GM12878 (cell line): ENCODE results near the gene CACNA1D. TPM values are rescaled to one million over a fixed set of nuclear protein-coding genes. Genes with fewer than 3 reads are reported as not detected.

ENCODE experiments used
- ATAC-seq: fragments of 200-7000 bp; cut with Tn5 transposase; 3 replicates; pipeline ENCODE4 v1.9.1; 2020; ENCODE audit warnings: mild to moderate bottlenecking, moderate library complexity
- BruUV-seq: library from RNA; stranded (reverse); fragments of 400-500 nt; replicated peaks from 2 replicates; lab custom pipeline; 2021; lab: Mats Ljungman, UMichigan
- CTCF ChIA-PET: fragments of 300-600 bp; sonication (Branson Sonifier 250); formaldehyde crosslinking; extraction: SDS; loops from one replicate; lab custom pipeline; 2021; ENCODE audit warnings: inconsistent platforms; lab: Yijun Ruan, JAX
- POLR2A ChIA-PET: fragments of 350-600 bp; formaldehyde crosslinking; extraction: SDS; loops from one replicate; lab custom pipeline; 2021; ENCODE audit warnings: inconsistent platforms; lab: Charles Lee
- RAD21 ChIA-PET: fragments of 300-600 bp; sonication (Branson Sonifier 250); formaldehyde crosslinking; loops from one replicate; lab custom pipeline; 2023; ENCODE audit warnings: antibody characterized with exemption; ENCODE audit not compliant: unreplicated experiment; lab: Charles Lee
- SMC1A ChIA-PET: fragments of 300-600 bp; sonication (Branson Sonifier 250); formaldehyde crosslinking; loops from one replicate; lab custom pipeline; 2023; ENCODE audit not compliant: unreplicated experiment, uncharacterized antibody; lab: Charles Lee
- DNase-seq: peaks from one replicate; pipeline ENCODE4 v3.0.0-alpha.2; 2011; ENCODE audit warnings: low read depth, low spot score
- FAIRE-seq: peaks from 3 replicates; lab custom pipeline; 2011; peaks lifted over from hg19 to GRCh38; lab: Jason Lieb, UNC
- H2AFZ ChIP-seq: 2 replicates; pipeline ENCODE4 v1.6.0; 2011; ENCODE audit warnings: low read depth, low read length, control low read depth; ENCODE audit not compliant: control insufficient read depth
- H3K27ac ChIP-seq: 2 replicates; pipeline ENCODE4 v1.5.1; 2011; ENCODE audit warnings: control low read depth; ENCODE audit not compliant: control insufficient read depth, insufficient read depth
- H3K27me3 ChIP-seq, 2 experiments: replicated peaks in 1 of 2; 2 replicates each; pipeline versions ENCODE4 v1.6.0 to v1.6.1; 2011; ENCODE audit warnings: low read length in 1 of 2; ENCODE audit not compliant: control insufficient read depth in 2 of 2, insufficient read depth in 2 of 2
- H3K36me3 ChIP-seq, 2 experiments: 2 replicates each; pipeline ENCODE4 v1.5.1; 2011; ENCODE audit warnings: low read length in 1 of 2; ENCODE audit not compliant: control insufficient read depth in 2 of 2, insufficient read depth in 2 of 2
- H3K4me1 ChIP-seq: 2 replicates; pipeline ENCODE4 v1.6.1; 2011; ENCODE audit warnings: mild to moderate bottlenecking, low read length, moderate library complexity, mixed read lengths; ENCODE audit not compliant: control insufficient read depth, insufficient read depth
- H3K4me2 ChIP-seq: 2 replicates; pipeline ENCODE4 v1.6.0; 2011; ENCODE audit warnings: control low read depth; ENCODE audit not compliant: control insufficient read depth, insufficient read depth
- H3K4me3 ChIP-seq: fragments of 200-600 bp; sonication (generic); 2 replicates; pipeline ENCODE4 v1.5.1; 2016
- H3K79me2 ChIP-seq: 2 replicates; pipeline ENCODE4 v1.6.0; 2011; ENCODE audit warnings: low read length; ENCODE audit not compliant: control insufficient read depth, insufficient read depth
- H3K9ac ChIP-seq: 2 replicates; pipeline ENCODE4 v1.8.0; 2011; ENCODE audit warnings: low read length, control low read depth, mixed read lengths; ENCODE audit not compliant: control insufficient read depth, insufficient read depth
- H3K9me3 ChIP-seq: replicated peaks from 3 replicates; pipeline ENCODE4 v1.5.1; 2011; ENCODE audit warnings: mild to moderate bottlenecking, low read length; ENCODE audit not compliant: control insufficient read depth, insufficient read depth
- H4K20me1 ChIP-seq: 2 replicates; pipeline ENCODE4 v1.6.0; 2011; ENCODE audit not compliant: control insufficient read depth, insufficient read depth
- SPI1 ChIP-seq: IDR thresholded peaks from 2 replicates; pipeline ENCODE4 v1.6.1; 2011; ENCODE audit warnings: low read depth, mild to moderate bottlenecking, low read length, moderate library complexity, borderline replicate concordance; ENCODE audit not compliant: insufficient read depth
- WGBS: methylation state at CpG from one replicate; pipeline ENCODE4 v1.1.6; 2016; ENCODE audit warnings: low lambda C conversion rate; ENCODE audit not compliant: insufficient replicate concordance, insufficient coverage; ENCODE audit errors: missing lambda C conversion rate; 5-methylcytosine and 5-hydroxymethylcytosine counted together
- in situ Hi-C: fragments of 300-500 bp; cut with MboI; formaldehyde crosslinking; loops from 9 replicates; pipeline ENCODE4 v1.14.3; 2018; ENCODE audit warnings: mixed read lengths
- intact Hi-C: fragments of 100-400 bp; cut with micrococcal nuclease; formaldehyde crosslinking; loops from one replicate; pipeline ENCODE4 v1.14.2; 2022; ENCODE audit not compliant: unreplicated experiment
- polyA plus RNA-seq, 11 experiments: library from polyadenylated mRNA; depleted of rRNA in 4 of 11; unstranded in 6 of 11; stranded (reverse) in 5 of 11; fragments of >200 nt; fragmentation: Nextera tagmentation in 4 of 11; fragmentation: Illumina TruSeq in 1 of 11; extraction: Ambion mirVana in 4 of 11; extraction: Trizol in 1 of 11; gene quantifications; 1 replicate in 1 of 11; 2 replicates in 10 of 11; pipeline versions ENCODE4 v1.2.1 to v1.2.3, GENCODE V29; 2011 to 2016; ENCODE audit warnings: inconsistent platforms in 2 of 11, missing spikeins in 2 of 11, low read depth in 1 of 11
- total RNA-seq, 4 experiments: library from RNA; depleted of rRNA in 3 of 4; stranded (reverse); fragments of >200 nt in 3 of 4; fragmentation: Illumina TruSeq in 1 of 4; extraction: Trizol in 1 of 4; gene quantifications; 2 replicates each; pipeline versions ENCODE4 v1.2.1 to v1.2.3, GENCODE V29; 2013 to 2021
- TF ChIP-seq, protein P1 (sequence below): IDR thresholded peaks from 2 replicates; pipeline ENCODE4 v1.6.1; 2012; ENCODE audit warnings: mild to moderate bottlenecking, low read depth, low read length

The CACNA1D gene
- total and polyA plus RNA-seq, 10 of the 15 experiments (the other 5 are each of a cell fraction or from before 2014, with no cell fraction given), result 0.21 to 24.4 (median 1.6) TPM

DNA sequence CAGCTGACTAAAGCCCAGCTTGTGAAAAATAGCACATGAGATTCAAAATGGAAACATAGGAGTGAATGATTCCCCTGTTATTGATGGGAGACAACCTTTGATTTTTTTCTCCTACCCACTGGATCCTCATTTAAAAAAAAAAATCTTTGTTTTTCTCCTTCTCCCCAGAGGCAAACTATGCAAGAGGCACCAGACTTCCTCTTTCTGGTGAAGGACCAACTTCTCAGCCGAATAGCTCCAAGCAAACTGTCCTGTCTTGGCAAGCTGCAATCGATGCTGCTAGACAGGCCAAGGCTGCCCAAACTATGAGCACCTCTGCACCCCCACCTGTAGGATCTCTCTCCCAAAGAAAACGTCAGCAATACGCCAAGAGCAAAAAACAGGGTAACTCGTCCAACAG is 2.6 kb downstream of the CACNA1D start:
- Histone ChIP-seq H3K9me3 (no peaks in the 10 kb centered on the region), H3K36me3 (no peaks in the 10 kb centered on the region), H3K27ac (no peak overlapping the region), H3K4me3 (no peak overlapping the region), H3K27me3 (peaks cover 7 to 20% of the 10 kb centered on the region in 2 experiments), H3K79me2 (no peaks in the 10 kb centered on the region), H2AFZ (no peak overlapping the region), H4K20me1 (no peaks in the 10 kb centered on the region), H3K4me1 (no peaks in the 10 kb centered on the region), H3K9ac (no peak overlapping the region), H3K4me2 (no peak overlapping the region)
- intact Hi-C loops (no loop called here), in situ Hi-C loops (no loop called here)
- peak; percentile 56; the same call in 1 of the 2 replicates for TF ChIP-seq SPI1
- TF ChIP-seq, protein P1, sequence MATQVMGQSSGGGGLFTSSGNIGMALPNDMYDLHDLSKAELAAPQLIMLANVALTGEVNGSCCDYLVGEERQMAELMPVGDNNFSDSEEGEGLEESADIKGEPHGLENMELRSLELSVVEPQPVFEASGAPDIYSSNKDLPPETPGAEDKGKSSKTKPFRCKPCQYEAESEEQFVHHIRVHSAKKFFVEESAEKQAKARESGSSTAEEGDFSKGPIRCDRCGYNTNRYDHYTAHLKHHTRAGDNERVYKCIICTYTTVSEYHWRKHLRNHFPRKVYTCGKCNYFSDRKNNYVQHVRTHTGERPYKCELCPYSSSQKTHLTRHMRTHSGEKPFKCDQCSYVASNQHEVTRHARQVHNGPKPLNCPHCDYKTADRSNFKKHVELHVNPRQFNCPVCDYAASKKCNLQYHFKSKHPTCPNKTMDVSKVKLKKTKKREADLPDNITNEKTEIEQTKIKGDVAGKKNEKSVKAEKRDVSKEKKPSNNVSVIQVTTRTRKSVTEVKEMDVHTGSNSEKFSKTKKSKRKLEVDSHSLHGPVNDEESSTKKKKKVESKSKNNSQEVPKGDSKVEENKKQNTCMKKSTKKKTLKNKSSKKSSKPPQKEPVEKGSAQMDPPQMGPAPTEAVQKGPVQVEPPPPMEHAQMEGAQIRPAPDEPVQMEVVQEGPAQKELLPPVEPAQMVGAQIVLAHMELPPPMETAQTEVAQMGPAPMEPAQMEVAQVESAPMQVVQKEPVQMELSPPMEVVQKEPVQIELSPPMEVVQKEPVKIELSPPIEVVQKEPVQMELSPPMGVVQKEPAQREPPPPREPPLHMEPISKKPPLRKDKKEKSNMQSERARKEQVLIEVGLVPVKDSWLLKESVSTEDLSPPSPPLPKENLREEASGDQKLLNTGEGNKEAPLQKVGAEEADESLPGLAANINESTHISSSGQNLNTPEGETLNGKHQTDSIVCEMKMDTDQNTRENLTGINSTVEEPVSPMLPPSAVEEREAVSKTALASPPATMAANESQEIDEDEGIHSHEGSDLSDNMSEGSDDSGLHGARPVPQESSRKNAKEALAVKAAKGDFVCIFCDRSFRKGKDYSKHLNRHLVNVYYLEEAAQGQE, result no peak
- no peak for FAIRE-seq
- RAD21 ChIA-PET, result no interaction called here
- ATAC-seq, result no peak
- POLR2A ChIA-PET, result no interaction called here
- DNase-seq, result no peak
- SMC1A ChIA-PET, result interaction anchor here (1.4 kb wide), 1 partner anchor 172 kb away, joined by 3 read pairs; no protein-coding TSS in a partner anchor
- CTCF ChIA-PET, result interaction anchor here (0.6 to 1.7 kb wide), 3 partner anchors 11 to 58 kb away, joined by 3 to 4 read pairs (median 3); no protein-coding TSS in a partner anchor
- no TSS peak for BruUV-seq
- WGBS, result 30% methylated on average over 5 of the region's 5 CpGs
